Endometrial microvascular endothelial cells (primary cell): ENCODE measurements around the gene GNAO1. TPM values are rescaled to one million over a fixed set of nuclear protein-coding genes. Genes with fewer than 3 reads are reported as not detected.
"Not testable (repeated sequence)": the region's sequence is repeated elsewhere in the genome, so short reads cannot be mapped to it uniquely, and the experiment has no call there.

Experiments
- in situ Hi-C: cut with HindIII; loops from 2 replicates; pipeline ENCODE4 v1.10.0; 2017; ENCODE audit warnings: low sequenced_read_pairs, low pct_unique_long_range_greater_than_20kb; ENCODE audit errors: inconsistent ontology term
- total RNA-seq: library from RNA; depleted of rRNA; stranded (reverse); fragments of >200 nt; gene quantifications from one replicate; pipeline ENCODE4 v1.2.3, GENCODE V29; 2015; ENCODE audit errors: inconsistent ontology term

The GNAO1 gene
- total RNA-seq, 1 donor from 2014 or later, result not detected

GRCh38 chr16:56387396-56387795 lies 196.1 kb downstream of the GNAO1 start:
- in situ Hi-C loops, result no loop called here

- in situ Hi-C loops, result no loop called here
Observed at GRCh38 chr16:56388209-56388608, 196.9 kb downstream of the GNAO1 start.

- in situ Hi-C loops, result no loop called here
Observed at GRCh38 chr16:56389554-56389953, 198.3 kb downstream of the GNAO1 start.

DNA sequence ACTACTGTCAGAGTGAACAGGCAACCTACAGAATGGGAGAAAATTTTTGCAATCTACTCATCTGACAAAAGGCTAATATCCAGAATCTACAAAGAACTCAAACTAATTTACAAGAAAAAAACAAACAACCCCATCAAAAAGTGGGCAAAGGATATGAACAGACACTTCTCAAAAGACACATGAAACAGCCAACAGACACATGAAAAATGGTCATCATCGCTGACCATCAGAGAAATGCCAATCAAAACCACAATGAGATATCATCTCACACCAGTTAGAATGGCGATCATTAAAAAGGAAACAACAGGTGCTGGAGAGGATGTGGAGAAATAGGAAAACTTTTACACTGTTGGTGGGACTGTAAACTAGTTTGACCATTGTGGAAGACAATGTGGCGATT lies 205.4 kb downstream of the GNAO1 start:
- in situ Hi-C loops, result not testable (repeated sequence)

- in situ Hi-C loops, result no loop called here
Observed at GRCh38 chr16:56399047-56399446, 207.8 kb downstream of the GNAO1 start.

- in situ Hi-C loops, result no loop called here
Observed at GRCh38 chr16:56399486-56399885, 208.2 kb downstream of the GNAO1 start.

- in situ Hi-C loops, result no loop called here
Observed at GRCh38 chr16:56400458-56400857, 209.2 kb downstream of the GNAO1 start.

GRCh38 chr16:56401482-56401881 lies 210.2 kb downstream of the GNAO1 start:
- in situ Hi-C loops, result no loop called here

- in situ Hi-C loops, result no loop called here
Observed at GRCh38 chr16:56405977-56406672, 214.8 kb downstream of the GNAO1 start.

Other genes with a start within 250 kb of the GNAO1 start
- 116 TPM for gene AMFR, start 234.1 kb downstream of the GNAO1 start, total RNA-seq